BLaER1 (cell line): ENCODE data around the gene FBXL5.

Experiments
- H3K27ac ChIP-seq: shearing (Covaris generic); formaldehyde crosslinking; 2 replicates; pipeline ENCODE4 v1.8.1; 2022
- H3K27me3 ChIP-seq: shearing (Covaris generic); formaldehyde crosslinking; 2 replicates; pipeline ENCODE4 v1.8.1; 2022
- H3K36me3 ChIP-seq: shearing (Covaris generic); formaldehyde crosslinking; 2 replicates; pipeline ENCODE4 v1.8.1; 2022
- H3K4me1 ChIP-seq: shearing (Covaris generic); formaldehyde crosslinking; 2 replicates; pipeline ENCODE4 v1.8.1; 2022
- H3K4me2 ChIP-seq: shearing (Covaris generic); formaldehyde crosslinking; 2 replicates; pipeline ENCODE4 v1.8.1; 2022
- H3K4me3 ChIP-seq: shearing (Covaris generic); formaldehyde crosslinking; 2 replicates; pipeline ENCODE4 v1.8.1; 2022
- H3K9ac ChIP-seq: shearing (Covaris generic); formaldehyde crosslinking; 2 replicates; pipeline ENCODE4 v1.8.1; 2022
- H3K9me3 ChIP-seq: shearing (Covaris generic); formaldehyde crosslinking; 2 replicates; pipeline ENCODE4 v1.8.1; 2022
- H4K20me1 ChIP-seq: shearing (Covaris generic); formaldehyde crosslinking; 2 replicates; pipeline ENCODE4 v1.8.1; 2022
- Cebpa-rat ChIP-seq: shearing (Covaris generic); IDR thresholded peaks from 2 replicates; pipeline ENCODE4 v1.8.1; 2022

The FBXL5 gene

DNA sequence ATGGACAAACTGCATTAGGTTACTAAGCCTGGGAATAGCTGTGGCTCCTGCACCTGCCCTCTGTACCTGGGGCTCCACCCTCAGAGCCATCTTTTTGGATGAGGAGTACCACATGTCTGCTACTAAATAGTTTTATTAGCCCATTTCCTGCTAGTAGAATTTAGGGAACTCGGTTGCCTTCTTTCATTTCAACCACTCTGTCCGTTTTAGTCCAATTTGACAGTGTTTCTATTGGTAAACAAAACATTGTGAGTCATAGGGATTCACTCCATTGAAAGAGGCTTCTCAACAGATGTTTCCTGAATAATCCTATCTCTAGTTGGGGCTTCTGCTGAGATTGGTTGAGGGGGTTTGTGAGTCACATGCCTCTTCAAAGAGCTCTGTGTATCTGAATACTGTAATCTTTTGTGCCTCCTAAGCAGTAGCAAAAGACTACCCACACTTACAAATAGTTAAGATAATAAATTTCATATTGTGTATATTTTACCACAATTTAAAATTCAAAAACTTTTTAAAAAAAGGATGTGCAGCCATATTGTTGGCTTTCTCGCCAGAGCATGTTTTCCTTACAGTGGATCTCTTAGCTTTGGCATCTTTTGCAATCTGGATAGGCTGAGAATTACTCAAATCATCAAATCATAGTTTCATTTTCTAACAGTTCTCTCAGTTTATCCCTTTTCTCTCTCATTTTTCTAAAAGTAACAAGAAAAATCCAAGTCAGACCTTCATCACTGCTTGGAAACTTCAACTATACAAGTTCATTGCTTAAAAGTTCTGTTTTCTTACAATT, 36.4 kb upstream of the FBXL5 start:
- Histone ChIP-seq H3K9ac (no peak overlapping the region), H3K9me3 (0 out of 2 replicates have a peak, but pooled peaks cover 4% of the 10 kb centered on the region), H3K36me3 (peaks cover 21% of the 10 kb centered on the region), H3K27ac (no peak overlapping the region), H3K4me1 (peaks cover 11% of the 10 kb centered on the region), H3K4me3 (no peak overlapping the region), H4K20me1 (no peaks in the 10 kb centered on the region), H3K4me2 (peak overlapping the region; percentile 44), H3K27me3 (no peaks in the 10 kb centered on the region)
- no peak for TF ChIP-seq Cebpa-rat

GRCh38 chr4:15690020-15690809, 35.1 kb upstream of the FBXL5 start:
- no peak for TF ChIP-seq Cebpa-rat
- Histone ChIP-seq H3K9ac (no peak overlapping the region), H3K36me3 (peaks cover 35% of the 10 kb centered on the region), H3K9me3 (0 out of 2 replicates have a peak, but pooled peaks cover 4% of the 10 kb centered on the region), H3K4me2 (no peak overlapping the region), H3K27ac (no peak overlapping the region), H3K4me3 (no peak overlapping the region), H3K4me1 (peaks cover 11% of the 10 kb centered on the region), H4K20me1 (no peaks in the 10 kb centered on the region), H3K27me3 (no peaks in the 10 kb centered on the region)

GRCh38 chr4:15689540-15689939, 34.4 kb upstream of the FBXL5 start:
- Histone ChIP-seq H4K20me1 (no peaks in the 10 kb centered on the region), H3K9ac (no peak overlapping the region), H3K27me3 (no peaks in the 10 kb centered on the region), H3K4me3 (no peak overlapping the region), H3K4me2 (no peak overlapping the region), H3K4me1 (peaks cover 11% of the 10 kb centered on the region), H3K36me3 (peaks cover 39% of the 10 kb centered on the region), H3K9me3 (0 out of 2 replicates have a peak, but pooled peaks cover 4% of the 10 kb centered on the region), H3K27ac (no peak overlapping the region)
- no peak for TF ChIP-seq Cebpa-rat

DNA sequence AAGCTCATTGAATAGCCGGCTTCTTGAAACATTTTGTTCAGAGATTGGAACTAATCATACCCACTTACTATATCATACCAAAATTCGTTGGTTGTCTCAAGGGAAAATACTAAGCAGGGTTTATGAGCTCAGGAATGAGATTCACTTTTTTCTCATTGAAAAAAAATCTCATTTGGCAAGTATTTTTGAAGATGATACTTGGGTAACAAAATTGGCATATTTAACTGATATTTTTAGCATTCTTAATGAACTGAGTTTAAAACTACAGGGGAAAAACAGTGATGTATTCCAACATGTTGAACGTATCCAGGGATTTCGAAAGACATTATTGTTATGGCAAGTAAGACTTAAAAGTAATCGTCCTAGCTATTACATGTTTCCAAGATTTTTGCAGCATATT, 32.9 kb upstream of the FBXL5 start:
- H3K4me3 ChIP-seq = no peak overlapping the region
- H3K9ac ChIP-seq = no peak overlapping the region
- no peaks in the 10 kb centered on the region for H4K20me1 ChIP-seq
- no peaks in the 10 kb centered on the region for H3K9me3 ChIP-seq
- no peak overlapping the region for H3K27ac ChIP-seq
- peaks cover 21% of the 10 kb centered on the region for H3K4me1 ChIP-seq
- H3K4me2 ChIP-seq = no peak overlapping the region
- TF ChIP-seq Cebpa-rat = no peak
- no peaks in the 10 kb centered on the region for H3K27me3 ChIP-seq
- peaks cover 41% of the 10 kb centered on the region for H3K36me3 ChIP-seq

GRCh38 chr4:15684498-15684897, 29.3 kb upstream of the FBXL5 start:
- peaks cover 40% of the 10 kb centered on the region for H3K36me3 ChIP-seq
- H3K4me3 ChIP-seq = no peak overlapping the region
- H3K27ac ChIP-seq = no peak overlapping the region
- peaks cover 30% of the 10 kb centered on the region for H3K4me1 ChIP-seq
- no peak overlapping the region for H3K9ac ChIP-seq
- H3K9me3 ChIP-seq = no peaks in the 10 kb centered on the region
- no peak for TF ChIP-seq Cebpa-rat
- H4K20me1 ChIP-seq = no peaks in the 10 kb centered on the region
- H3K4me2 ChIP-seq = no peak overlapping the region
- no peaks in the 10 kb centered on the region for H3K27me3 ChIP-seq

GRCh38 chr4:15683143-15683495, 28.0 kb upstream of the FBXL5 start:
- H3K4me1 ChIP-seq = peaks cover 44% of the 10 kb centered on the region
- no peaks in the 10 kb centered on the region for H4K20me1 ChIP-seq
- H3K36me3 ChIP-seq = peaks cover 32% of the 10 kb centered on the region
- 0 out of 2 replicates have a peak overlapping the region, but pooled peaks have one; percentile 84 for H3K4me3 ChIP-seq
- H3K9ac ChIP-seq = no peak overlapping the region
- TF ChIP-seq Cebpa-rat = no peak
- no peaks in the 10 kb centered on the region for H3K27me3 ChIP-seq
- H3K9me3 ChIP-seq = no peaks in the 10 kb centered on the region
- no peak overlapping the region for H3K27ac ChIP-seq
- peak overlapping the region; percentile 82 for H3K4me2 ChIP-seq

DNA sequence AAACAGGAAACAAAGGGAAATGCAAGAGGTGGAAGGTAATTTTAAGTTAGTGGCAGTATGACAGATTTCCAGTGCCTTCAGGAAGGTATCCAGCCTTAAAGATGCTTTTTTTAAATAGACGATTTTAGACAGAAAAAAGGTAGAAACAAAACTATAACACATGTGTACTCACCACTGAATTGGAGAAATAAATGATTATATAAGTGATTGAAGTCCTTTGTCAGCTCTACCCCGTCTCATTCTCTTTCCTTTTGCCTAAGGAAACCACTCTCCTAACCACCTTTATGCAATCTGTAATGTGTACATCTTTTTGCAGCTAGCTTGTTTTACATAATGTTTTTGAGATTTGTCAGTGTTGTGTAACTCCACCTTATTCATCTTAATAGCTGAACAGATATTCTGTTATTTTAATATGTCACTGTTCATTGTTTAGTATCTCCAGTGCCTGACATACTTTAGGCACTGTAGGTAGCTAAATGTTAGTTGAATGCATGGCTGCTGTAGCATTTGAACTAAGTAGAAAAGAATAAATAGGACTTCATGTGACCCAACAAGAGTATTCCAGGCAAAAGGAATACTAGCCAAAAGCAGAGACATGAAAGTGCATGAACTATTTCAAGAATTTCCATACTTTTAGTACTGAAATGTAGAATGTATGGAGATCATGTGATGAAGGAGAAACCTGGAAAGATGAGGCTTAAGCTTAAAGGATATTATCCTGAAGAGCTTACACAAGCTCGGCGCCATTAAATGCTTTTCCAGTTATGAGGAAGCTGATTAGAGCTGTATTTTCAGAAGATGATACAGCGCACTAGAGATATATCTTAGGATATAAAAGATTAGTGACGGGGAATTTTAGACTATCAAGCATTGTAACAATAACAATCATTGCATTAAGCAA, 27.3 kb upstream of the FBXL5 start:
- Histone ChIP-seq H3K4me1 (peaks cover 50% of the 10 kb centered on the region), H3K4me2 (peak overlapping the region; percentile 82), H3K4me3 (peak overlapping the region; percentile 84), H3K36me3 (peaks cover 32% of the 10 kb centered on the region), H3K9ac (peak overlapping the region; percentile 90), H4K20me1 (no peaks in the 10 kb centered on the region), H3K27ac (peak overlapping the region; percentile 92), H3K9me3 (no peaks in the 10 kb centered on the region), H3K27me3 (no peaks in the 10 kb centered on the region)
- no peak for TF ChIP-seq Cebpa-rat

DNA sequence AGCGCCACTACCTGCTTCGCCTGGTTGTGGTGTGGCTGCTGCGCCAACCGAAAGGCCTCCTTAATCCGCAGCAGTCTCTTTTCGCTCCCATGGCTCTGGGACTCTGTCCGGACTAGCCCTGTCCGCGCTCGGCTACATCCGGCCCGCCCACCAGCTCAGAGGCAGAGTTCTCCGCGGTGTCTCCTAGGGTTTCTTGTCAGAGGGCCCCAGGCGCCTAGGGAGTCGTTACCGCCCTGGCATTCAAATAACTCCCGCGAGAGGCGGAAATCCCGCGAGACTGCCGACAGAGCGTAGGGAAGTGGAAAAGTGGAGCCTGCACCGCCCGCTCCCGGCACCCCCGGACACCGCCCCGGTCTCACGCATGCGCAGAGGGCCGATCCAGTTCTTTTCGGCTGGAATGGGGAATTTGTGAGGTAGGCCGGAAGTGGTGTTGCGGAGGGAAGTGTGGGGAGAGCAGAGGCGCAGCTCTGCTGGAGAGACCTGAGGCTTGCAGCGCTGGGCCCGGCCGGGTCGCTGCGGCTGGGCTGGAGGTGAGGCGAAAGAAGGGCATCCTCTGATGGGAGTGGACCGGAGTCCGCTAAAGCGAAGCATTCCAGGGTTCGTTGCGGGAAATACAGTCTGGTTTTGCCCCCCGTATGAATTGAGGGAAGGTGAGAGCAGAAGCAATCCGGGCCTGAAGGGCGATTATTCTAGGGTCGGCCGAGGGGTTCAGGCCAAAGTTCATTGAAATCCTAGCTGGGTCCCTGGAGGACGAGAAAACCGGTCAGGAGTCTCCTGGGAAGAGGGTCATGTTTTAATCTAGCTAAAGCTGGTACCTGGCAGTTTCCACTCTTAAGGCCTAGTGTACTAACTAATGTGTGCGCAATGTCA, 26.4 kb upstream of the FBXL5 start, which contains the start of gene FAM200B:
TSS of gene FAM200B (plus strand) at position 456 of the 870 bp plus-strand sequence. CDS start 5,151 bp downstream, outside the sequence.
- Histone ChIP-seq H3K4me3 (peak within 1 kb of the TSS; percentile 84), H4K20me1 (no peaks in the 10 kb centered on the region), H3K4me1 (peaks cover 55% of the 10 kb centered on the region), H3K36me3 (peaks cover 28% of the 10 kb centered on the region), H3K4me2 (peak within 1 kb of the TSS; percentile 86), H3K9me3 (no peaks in the 10 kb centered on the region), H3K9ac (peak within 1 kb of the TSS; percentile 90), H3K27ac (peak within 1 kb of the TSS; percentile 92), H3K27me3 (no peaks in the 10 kb centered on the region)
- no peak for TF ChIP-seq Cebpa-rat

DNA sequence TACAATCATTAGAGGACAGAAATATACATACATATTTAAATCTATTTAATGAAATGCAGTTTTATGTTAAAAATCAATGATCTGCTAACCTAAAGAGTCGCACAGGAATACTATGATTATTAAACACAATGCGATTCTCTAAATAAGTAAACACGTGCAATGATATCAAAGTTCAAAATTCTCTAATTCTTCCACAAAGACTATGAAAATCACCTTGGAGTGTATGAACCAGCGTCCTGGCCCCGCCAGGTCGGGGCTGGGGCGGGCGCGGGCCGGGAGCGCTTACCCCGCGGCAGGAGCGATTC, 25.9 kb upstream of the FBXL5 start:
- peak overlapping the region; percentile 74 for H3K4me2 ChIP-seq
- H4K20me1 ChIP-seq = no peaks in the 10 kb centered on the region
- peaks cover 22% of the 10 kb centered on the region for H3K36me3 ChIP-seq
- TF ChIP-seq Cebpa-rat = no peak
- peak overlapping the region; percentile 84 for H3K4me3 ChIP-seq
- H3K9ac ChIP-seq = peak overlapping the region; percentile 90
- peak overlapping the region; percentile 92 for H3K27ac ChIP-seq
- peaks cover 56% of the 10 kb centered on the region for H3K4me1 ChIP-seq
- no peaks in the 10 kb centered on the region for H3K27me3 ChIP-seq
- no peaks in the 10 kb centered on the region for H3K9me3 ChIP-seq
